ENCODE measurements around the gene MAP3K20.

- no peak for TF ChIP-seq CTCF (IDR thresholded peaks at IDR 0.05)
- no peak for TF ChIP-seq POLR2AphosphoS5 (IDR thresholded peaks at IDR 0.05)
Measured at GRCh38 chr2:173151671-173152401, 76.2 kb downstream of the MAP3K20 start.
